Parathyroid adenoma (tissue), 2 donors: Measurements from ENCODE around the gene SORCS3.

Experiments used
- H2AFZ ChIP-seq: fragments of 300-600 bp; sonication (generic); one replicate; pipeline ENCODE4 v1.7.0; 2017; ENCODE audit warnings: antibody characterized with exemption, mild to moderate bottlenecking
- H3K27ac ChIP-seq: fragments of 300-600 bp; sonication (generic); one replicate; pipeline ENCODE4 v1.7.0; 2017
- H3K27me3 ChIP-seq: fragments of 300-600 bp; sonication (generic); one replicate; pipeline ENCODE4 v1.7.0; 2017; ENCODE audit warnings: low read length; ENCODE audit not compliant: control insufficient read depth, insufficient read depth
- H3K36me3 ChIP-seq: fragments of 300-600 bp; sonication (generic); one replicate; pipeline ENCODE4 v1.7.0; 2017; ENCODE audit warnings: low read length; ENCODE audit not compliant: control insufficient read depth, insufficient read depth
- H3K4me1 ChIP-seq: fragments of 300-600 bp; sonication (generic); one replicate; pipeline ENCODE4 v1.7.0; 2017; ENCODE audit warnings: control low read depth
- H3K4me2 ChIP-seq: fragments of 300-600 bp; sonication (generic); one replicate; pipeline ENCODE4 v1.7.0; 2017; ENCODE audit warnings: low read length
- H3K4me3 ChIP-seq: fragments of 300-600 bp; sonication (generic); one replicate; pipeline ENCODE4 v1.7.0; 2017; ENCODE audit warnings: low read depth, low read length
- H3K79me2 ChIP-seq: fragments of 300-600 bp; sonication (generic); one replicate; pipeline ENCODE4 v1.7.0; 2017; ENCODE audit warnings: control low read depth
- H3K9ac ChIP-seq: fragments of 300-600 bp; sonication (generic); one replicate; pipeline ENCODE4 v1.7.0; 2017; ENCODE audit warnings: mild to moderate bottlenecking
- H3K9me3 ChIP-seq: fragments of 300-600 bp; sonication (generic); one replicate; pipeline ENCODE4 v1.7.0; 2017; ENCODE audit warnings: low read length; ENCODE audit not compliant: control insufficient read depth
- CTCF ChIP-seq: fragments of 300-600 bp; sonication (generic); IDR thresholded peaks from one replicate; pipeline ENCODE4 v1.7.0; 2017; ENCODE audit warnings: antibody characterized with exemption, mild to moderate bottlenecking
- donor health status: primary hyperparathyroidism.

Gene SORCS3

GRCh38 chr10:104676874-104677273 is 35.8 kb downstream of the SORCS3 start:
- Histone ChIP-seq H3K27me3 (no peaks in the 10 kb centered on the region), H3K27ac (no peak overlapping the region), H3K36me3 (no peaks in the 10 kb centered on the region), H3K4me3 (no peak overlapping the region), H3K9ac (no peak overlapping the region), H2AFZ (no peak overlapping the region), H3K9me3 (no peaks in the 10 kb centered on the region), H3K4me2 (no peak overlapping the region), H3K79me2 (no peaks in the 10 kb centered on the region), H3K4me1 (no peaks in the 10 kb centered on the region)
- TF ChIP-seq CTCF = no peak

GRCh38 chr10:104678658-104679057 is 37.6 kb downstream of the SORCS3 start:
- no peaks in the 10 kb centered on the region for H3K36me3 ChIP-seq
- TF ChIP-seq CTCF = no peak
- H3K27ac ChIP-seq = no peak overlapping the region

GRCh38 chr10:104680467-104681401 is 39.6 kb downstream of the SORCS3 start:
- TF ChIP-seq CTCF = no peak
- H3K79me2 ChIP-seq = no peaks in the 10 kb centered on the region
- H3K4me2 ChIP-seq = peak overlapping the region; percentile 48
- no peak overlapping the region for H3K4me3 ChIP-seq
- H3K9ac ChIP-seq = no peak overlapping the region
- no peaks in the 10 kb centered on the region for H3K27me3 ChIP-seq
- H2AFZ ChIP-seq = no peak overlapping the region
- no peaks in the 10 kb centered on the region for H3K36me3 ChIP-seq
- H3K4me1 ChIP-seq = no peaks in the 10 kb centered on the region
- no peaks in the 10 kb centered on the region for H3K9me3 ChIP-seq
- no peak overlapping the region for H3K27ac ChIP-seq

More at GRCh38 chr10:104678658-104679057, 37.6 kb downstream of the SORCS3 start:
- Histone ChIP-seq H3K4me1 (no peaks in the 10 kb centered on the region), H3K9me3 (no peaks in the 10 kb centered on the region), H3K9ac (no peak overlapping the region), H2AFZ (no peak overlapping the region), H3K4me3 (no peak overlapping the region), H3K4me2 (no peak overlapping the region), H3K79me2 (no peaks in the 10 kb centered on the region), H3K27me3 (no peaks in the 10 kb centered on the region)

GRCh38 chr10:104681485-104681884 is 40.4 kb downstream of the SORCS3 start:
- Histone ChIP-seq H3K27ac (no peak overlapping the region), H3K4me1 (no peaks in the 10 kb centered on the region), H3K27me3 (no peaks in the 10 kb centered on the region), H3K36me3 (no peaks in the 10 kb centered on the region), H3K4me3 (no peak overlapping the region), H3K79me2 (no peaks in the 10 kb centered on the region), H3K9me3 (no peaks in the 10 kb centered on the region), H3K4me2 (no peak overlapping the region), H3K9ac (no peak overlapping the region), H2AFZ (no peak overlapping the region)
- TF ChIP-seq CTCF = no peak

GRCh38 chr10:104683567-104683966 is 42.5 kb downstream of the SORCS3 start:
- Histone ChIP-seq H3K9ac (no peak overlapping the region), H3K27ac (no peak overlapping the region), H3K36me3 (no peaks in the 10 kb centered on the region), H3K27me3 (no peaks in the 10 kb centered on the region), H3K4me1 (no peaks in the 10 kb centered on the region), H3K9me3 (no peaks in the 10 kb centered on the region), H3K4me3 (no peak overlapping the region), H2AFZ (no peak overlapping the region), H3K79me2 (no peaks in the 10 kb centered on the region), H3K4me2 (no peak overlapping the region)
- no peak for TF ChIP-seq CTCF
